RWPE2 (cell line): ENCODE measurements around the gene PTPRM.

Experiments
- ATAC-seq: fragments of 200-7000 bp; cut with Tn5 transposase; 3 replicates; pipeline ENCODE4 v1.9.1; 2021; ENCODE audit warnings: low read depth
- DNase-seq: peaks from one replicate; pipeline ENCODE4 v3.0.0-alpha.2; 2020; ENCODE audit warnings: low spot score
- H3K27ac ChIP-seq: fragments of 450-650 bp; 2 replicates; pipeline ENCODE4 v1.5.1; 2017; ENCODE audit warnings: mild to moderate bottlenecking; ENCODE audit not compliant: poor library complexity, severe bottlenecking
- H3K27me3 ChIP-seq: fragments of 250-450 bp; sonication (Bioruptor Pico); 2 replicates; pipeline ENCODE4 v1.5.1; 2021; ENCODE audit warnings: mild to moderate bottlenecking, moderate library complexity; ENCODE audit not compliant: insufficient read depth, poor library complexity, severe bottlenecking
- H3K36me3 ChIP-seq: fragments of 250-450 bp; sonication (Bioruptor Pico); 2 replicates; pipeline ENCODE4 v1.5.1; 2020; ENCODE audit warnings: low read depth, mild to moderate bottlenecking, moderate library complexity
- H3K4me1 ChIP-seq: fragments of 250-450 bp; sonication (Bioruptor Pico); 2 replicates; pipeline ENCODE4 v1.5.1; 2021; ENCODE audit warnings: mild to moderate bottlenecking, moderate library complexity; ENCODE audit not compliant: insufficient read depth, poor library complexity, severe bottlenecking
- H3K4me3 ChIP-seq: fragments of 250-450 bp; sonication (Bioruptor Pico); 2 replicates; pipeline ENCODE4 v1.5.1; 2021; ENCODE audit warnings: mild to moderate bottlenecking, moderate library complexity; ENCODE audit not compliant: severe bottlenecking
- H3K9me3 ChIP-seq: fragments of 250-450 bp; sonication (Bioruptor Pico); 2 replicates; pipeline ENCODE4 v1.5.1; 2021; ENCODE audit warnings: mild to moderate bottlenecking, moderate library complexity; ENCODE audit not compliant: severe bottlenecking
- TF ChIP-seq, protein P1 (sequence below): fragments of 450-650 bp; IDR thresholded peaks from one replicate; pipeline ENCODE4 v1.5.1; 2017; ENCODE audit warnings: mild to moderate bottlenecking, moderate library complexity; ENCODE audit not compliant: poor library complexity, severe bottlenecking

PTPRM gene

DNA sequence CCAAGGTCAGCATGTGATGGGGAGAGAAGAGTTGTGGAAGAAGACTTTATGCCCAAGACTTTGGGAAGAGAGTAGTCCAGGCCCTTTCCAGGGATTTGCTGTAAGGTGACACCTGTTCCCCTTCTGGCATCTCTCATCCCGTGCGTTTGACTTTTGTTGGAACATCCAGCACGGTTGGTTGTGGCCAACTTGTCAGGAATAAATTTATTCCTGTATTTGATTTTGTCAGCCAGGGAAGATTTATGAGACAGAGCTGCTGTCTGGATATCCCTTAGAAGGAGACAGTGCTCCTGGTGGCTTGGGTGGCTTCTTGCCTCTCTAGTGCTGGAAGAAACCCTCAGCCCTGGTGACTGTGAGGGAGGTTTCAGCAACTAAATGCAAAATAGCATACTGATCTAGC lies 121.5 kb downstream of the PTPRM start:
- TF ChIP-seq, protein P1, sequence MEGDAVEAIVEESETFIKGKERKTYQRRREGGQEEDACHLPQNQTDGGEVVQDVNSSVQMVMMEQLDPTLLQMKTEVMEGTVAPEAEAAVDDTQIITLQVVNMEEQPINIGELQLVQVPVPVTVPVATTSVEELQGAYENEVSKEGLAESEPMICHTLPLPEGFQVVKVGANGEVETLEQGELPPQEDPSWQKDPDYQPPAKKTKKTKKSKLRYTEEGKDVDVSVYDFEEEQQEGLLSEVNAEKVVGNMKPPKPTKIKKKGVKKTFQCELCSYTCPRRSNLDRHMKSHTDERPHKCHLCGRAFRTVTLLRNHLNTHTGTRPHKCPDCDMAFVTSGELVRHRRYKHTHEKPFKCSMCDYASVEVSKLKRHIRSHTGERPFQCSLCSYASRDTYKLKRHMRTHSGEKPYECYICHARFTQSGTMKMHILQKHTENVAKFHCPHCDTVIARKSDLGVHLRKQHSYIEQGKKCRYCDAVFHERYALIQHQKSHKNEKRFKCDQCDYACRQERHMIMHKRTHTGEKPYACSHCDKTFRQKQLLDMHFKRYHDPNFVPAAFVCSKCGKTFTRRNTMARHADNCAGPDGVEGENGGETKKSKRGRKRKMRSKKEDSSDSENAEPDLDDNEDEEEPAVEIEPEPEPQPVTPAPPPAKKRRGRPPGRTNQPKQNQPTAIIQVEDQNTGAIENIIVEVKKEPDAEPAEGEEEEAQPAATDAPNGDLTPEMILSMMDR: no peak
- no peak overlapping the region for H3K27ac ChIP-seq
- H3K27me3 ChIP-seq: no peaks in the 10 kb centered on the region
- H3K4me3 ChIP-seq: no peak overlapping the region
- DNase-seq (no peak), ATAC-seq (no peak)
- H3K9me3 ChIP-seq: no peaks in the 10 kb centered on the region
- no peaks in the 10 kb centered on the region for H3K36me3 ChIP-seq
- peaks cover 11% of the 10 kb centered on the region for H3K4me1 ChIP-seq

DNA sequence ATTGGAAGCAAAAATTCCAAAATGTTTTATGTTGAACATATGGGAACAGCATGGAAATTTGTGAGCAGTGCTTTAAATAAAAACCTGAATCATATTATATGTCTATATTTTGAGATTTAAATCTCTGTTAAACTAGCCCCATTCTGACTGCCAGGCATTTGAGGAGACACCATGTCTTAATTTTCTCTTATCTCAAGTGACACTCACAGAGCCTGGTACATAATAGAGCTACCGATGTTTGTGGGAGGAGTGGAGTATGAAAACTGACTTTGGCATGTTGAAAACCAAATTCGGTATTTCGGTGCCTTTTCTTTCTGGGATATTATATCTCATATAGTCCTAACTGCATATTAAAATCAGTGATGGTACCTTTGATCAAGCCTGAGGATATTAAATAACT lies 124.1 kb downstream of the PTPRM start:
- Histone ChIP-seq H3K4me3 (no peak overlapping the region), H3K36me3 (no peaks in the 10 kb centered on the region), H3K27me3 (no peaks in the 10 kb centered on the region), H3K27ac (no peak overlapping the region), H3K9me3 (no peaks in the 10 kb centered on the region), H3K4me1 (no peaks in the 10 kb centered on the region)
- no peak for DNase-seq
- TF ChIP-seq, protein P1: no peak
- no peak for ATAC-seq

DNA sequence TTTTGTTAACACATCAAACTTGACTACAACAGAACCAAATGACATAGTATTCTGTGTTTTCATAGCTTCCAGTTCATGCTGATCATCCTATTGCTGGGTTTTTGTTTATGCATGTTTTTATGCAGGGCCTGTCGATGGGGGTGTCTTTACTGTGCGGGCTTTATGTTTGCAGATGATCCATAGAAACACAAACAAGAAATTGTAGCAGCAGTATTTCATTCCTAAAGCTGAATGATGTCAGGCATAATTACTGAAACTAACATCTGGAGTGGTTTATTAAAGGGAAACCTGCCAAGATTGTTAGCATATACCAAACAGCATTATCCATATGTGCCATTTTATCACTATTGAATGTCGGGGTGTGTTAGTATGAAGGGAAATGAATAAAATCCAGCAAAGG lies 129.7 kb downstream of the PTPRM start:
- H3K4me3 ChIP-seq: no peak overlapping the region
- ATAC-seq: no peak
- H3K4me1 ChIP-seq: no peaks in the 10 kb centered on the region

DNA sequence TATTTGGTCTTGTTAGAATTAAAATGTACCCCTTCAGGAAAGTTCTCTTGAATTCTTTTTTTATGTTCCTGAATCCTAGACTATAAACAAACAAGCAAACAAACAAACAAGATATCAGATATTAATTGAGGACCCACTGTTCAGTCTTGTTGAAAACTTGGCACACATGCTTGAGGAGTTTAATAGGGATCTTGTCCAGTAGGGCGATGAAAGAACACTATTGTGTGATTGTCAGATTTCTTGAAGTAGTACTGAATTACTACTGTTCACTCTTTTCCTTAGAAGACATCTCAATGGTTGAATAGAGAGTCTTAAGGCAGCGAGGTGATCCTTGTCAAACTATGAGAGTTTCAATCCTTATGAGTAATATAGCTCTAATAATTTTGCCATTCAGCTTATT lies 130.2 kb downstream of the PTPRM start:
- Histone ChIP-seq H3K9me3 (no peaks in the 10 kb centered on the region), H3K27me3 (no peaks in the 10 kb centered on the region), H3K4me3 (no peak overlapping the region), H3K36me3 (no peaks in the 10 kb centered on the region), H3K27ac (no peak overlapping the region), H3K4me1 (no peaks in the 10 kb centered on the region)
- TF ChIP-seq, protein P1: no peak
- ATAC-seq (no peak), DNase-seq (no peak)

More for the DNA sequence above, 129.7 kb downstream of the PTPRM start:
- Histone ChIP-seq H3K27me3 (no peaks in the 10 kb centered on the region), H3K27ac (no peak overlapping the region), H3K36me3 (no peaks in the 10 kb centered on the region), H3K9me3 (no peaks in the 10 kb centered on the region)
- no peak for DNase-seq
- TF ChIP-seq, protein P1: no peak

DNA sequence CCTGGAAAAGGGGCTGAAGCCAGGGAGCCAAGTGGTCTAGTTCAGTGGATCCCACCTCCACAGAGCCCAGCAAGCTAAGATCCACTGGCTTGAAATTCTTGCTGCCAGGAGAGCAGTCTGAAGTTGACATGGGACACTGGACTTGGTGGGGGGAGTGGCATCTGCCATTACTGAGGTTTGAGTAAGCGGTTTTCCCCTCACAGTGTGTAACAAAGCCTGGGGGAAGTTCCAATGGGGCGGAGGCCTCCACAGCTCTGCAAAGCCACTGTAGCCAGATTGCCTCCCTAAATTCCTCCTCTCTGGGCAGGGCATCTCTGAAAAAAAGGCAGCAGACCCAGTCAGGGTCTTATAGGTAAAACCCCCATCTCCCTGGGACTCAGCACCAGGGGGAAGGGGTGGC lies 144.4 kb downstream of the PTPRM start:
- no peaks in the 10 kb centered on the region for H3K9me3 ChIP-seq
- no peak overlapping the region for H3K27ac ChIP-seq
- DNase-seq (no peak), ATAC-seq (no peak)
- H3K4me3 ChIP-seq: no peak overlapping the region
- no peaks in the 10 kb centered on the region for H3K27me3 ChIP-seq
- TF ChIP-seq, protein P1: no peak
- no peaks in the 10 kb centered on the region for H3K36me3 ChIP-seq
- no peaks in the 10 kb centered on the region for H3K4me1 ChIP-seq
